ENCODE measurements around the gene HOXD3.

HOXD3 gene

GRCh38 chr2:176154576-176155252, 2.4 kb upstream of the HOXD3 start:
- no peak for TF ChIP-seq POLR2AphosphoS5 (IDR thresholded peaks at IDR 0.05; ENCODE audit: borderline replicate concordance, low read depth, low read length)
- no peak for TF ChIP-seq EZH2 (IDR thresholded peaks at IDR 0.05)
- TF ChIP-seq FOXP2 (optimal IDR thresholded peaks at IDR 0.05; ENCODE audit: control extremely low read depth, extremely low read length, insufficient read depth) = no peak
- H3K9me3 ChIP-seq (ENCODE audit: low read depth, low read length) = no peaks in the 10 kb centered on the region
- no peak overlapping the region for H3K9ac ChIP-seq (ENCODE audit: insufficient read length)
- H3K36me3 ChIP-seq (ENCODE audit: insufficient read depth, low read length) = peaks cover 12% of the 10 kb centered on the region; the same call in 1 of the 2 replicates
- no peak for DNase-seq (ENCODE audit: low read depth, low spot score)
- H3K27ac ChIP-seq = peak overlapping the region; percentile 31; the same call in 1 of the 2 replicates
- H3K4me3 ChIP-seq = no peak overlapping the region

DNA sequence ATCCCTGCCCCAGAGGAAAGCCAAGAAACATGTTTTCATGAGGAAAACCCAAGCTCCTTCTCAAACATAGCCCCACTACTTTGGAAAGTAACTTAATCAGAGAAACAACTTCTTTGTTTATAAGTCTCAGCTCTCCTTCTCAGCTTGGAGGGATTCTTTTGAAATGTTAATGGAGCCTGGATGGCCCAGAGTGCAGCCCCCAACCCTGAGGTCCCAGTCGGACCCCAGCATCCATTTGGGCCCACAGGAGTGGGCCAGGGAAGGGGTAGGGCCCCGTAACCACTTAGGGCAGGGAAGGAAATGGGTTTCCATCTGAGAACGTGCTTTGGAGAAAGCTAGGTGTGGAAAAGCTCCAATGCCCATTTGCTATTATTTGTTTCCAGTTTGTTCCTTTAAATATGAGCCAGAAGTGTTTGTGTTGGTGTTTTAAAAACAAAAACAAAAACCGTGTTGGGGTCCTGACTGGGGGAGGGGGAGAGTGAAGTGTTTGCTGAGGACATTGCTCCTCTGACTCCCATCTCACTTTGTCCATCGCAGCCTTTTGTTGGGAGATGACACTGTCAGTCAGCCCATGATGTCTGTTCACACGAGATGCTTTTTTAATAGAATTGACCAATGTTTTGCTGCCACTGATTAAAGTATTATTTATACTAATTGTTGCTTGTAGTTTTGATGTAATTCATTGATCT, 1.6 kb upstream of the HOXD3 start:
- Histone ChIP-seq H3K9ac (ENCODE audit: insufficient read length) (no peak overlapping the region), H3K27ac (peak overlapping the region; percentile 31; the same call in 1 of the 2 replicates), H3K9me3 (ENCODE audit: low read depth, low read length) (no peaks in the 10 kb centered on the region), H3K4me3 (no peak overlapping the region), H3K36me3 (ENCODE audit: insufficient read depth, low read length) (peaks cover 12% of the 10 kb centered on the region; the same call in 1 of the 2 replicates)
- no peak for DNase-seq (ENCODE audit: low read depth, low spot score)
- no peak for TF ChIP-seq EZH2 (IDR thresholded peaks at IDR 0.05)
- TF ChIP-seq FOXP2 (optimal IDR thresholded peaks at IDR 0.05; ENCODE audit: control extremely low read depth, extremely low read length, insufficient read depth) = no peak
- TF ChIP-seq POLR2AphosphoS5 (IDR thresholded peaks at IDR 0.05; ENCODE audit: borderline replicate concordance, low read depth, low read length) = no peak

DNA sequence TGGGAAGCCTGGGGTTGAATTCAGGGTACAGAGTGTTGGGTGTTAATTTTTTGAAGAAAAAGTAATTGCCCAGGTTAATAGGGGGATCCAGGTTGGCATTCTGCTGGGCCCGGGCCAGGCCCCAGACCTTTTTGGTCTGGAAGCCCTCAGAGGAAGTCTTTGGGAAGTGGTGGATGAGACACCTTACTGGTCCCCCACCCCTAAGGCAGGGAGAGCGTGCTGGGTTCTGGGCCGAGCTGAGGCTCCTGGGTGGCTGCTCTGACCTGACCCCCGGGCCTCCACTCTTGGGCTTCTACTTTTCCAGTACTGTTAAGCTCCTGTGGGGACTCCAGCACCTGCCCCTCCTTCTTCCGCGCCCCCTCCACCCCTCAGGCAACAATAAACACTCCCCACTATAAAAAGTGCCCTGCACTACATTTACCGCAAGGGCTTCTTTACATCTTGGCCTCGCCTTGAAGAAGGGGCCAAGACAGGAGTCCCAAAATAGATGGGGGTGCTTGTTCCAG, 753 bp upstream of the HOXD3 start:
- no peak overlapping the region for H3K4me3 ChIP-seq
- H3K9me3 ChIP-seq (ENCODE audit: low read depth, low read length) = no peaks in the 10 kb centered on the region
- TF ChIP-seq FOXP2 (optimal IDR thresholded peaks at IDR 0.05; ENCODE audit: control extremely low read depth, extremely low read length, insufficient read depth) (no peak), POLR2AphosphoS5 (IDR thresholded peaks at IDR 0.05; ENCODE audit: borderline replicate concordance, low read depth, low read length) (no peak), EZH2 (IDR thresholded peaks at IDR 0.05) (no peak)
- no peak overlapping the region for H3K27ac ChIP-seq
- peaks cover 12% of the 10 kb centered on the region; the same call in 1 of the 2 replicates for H3K36me3 ChIP-seq (ENCODE audit: insufficient read depth, low read length)
- H3K9ac ChIP-seq (ENCODE audit: insufficient read length) = no peak overlapping the region
- DNase-seq (ENCODE audit: low read depth, low spot score) = no peak

DNA sequence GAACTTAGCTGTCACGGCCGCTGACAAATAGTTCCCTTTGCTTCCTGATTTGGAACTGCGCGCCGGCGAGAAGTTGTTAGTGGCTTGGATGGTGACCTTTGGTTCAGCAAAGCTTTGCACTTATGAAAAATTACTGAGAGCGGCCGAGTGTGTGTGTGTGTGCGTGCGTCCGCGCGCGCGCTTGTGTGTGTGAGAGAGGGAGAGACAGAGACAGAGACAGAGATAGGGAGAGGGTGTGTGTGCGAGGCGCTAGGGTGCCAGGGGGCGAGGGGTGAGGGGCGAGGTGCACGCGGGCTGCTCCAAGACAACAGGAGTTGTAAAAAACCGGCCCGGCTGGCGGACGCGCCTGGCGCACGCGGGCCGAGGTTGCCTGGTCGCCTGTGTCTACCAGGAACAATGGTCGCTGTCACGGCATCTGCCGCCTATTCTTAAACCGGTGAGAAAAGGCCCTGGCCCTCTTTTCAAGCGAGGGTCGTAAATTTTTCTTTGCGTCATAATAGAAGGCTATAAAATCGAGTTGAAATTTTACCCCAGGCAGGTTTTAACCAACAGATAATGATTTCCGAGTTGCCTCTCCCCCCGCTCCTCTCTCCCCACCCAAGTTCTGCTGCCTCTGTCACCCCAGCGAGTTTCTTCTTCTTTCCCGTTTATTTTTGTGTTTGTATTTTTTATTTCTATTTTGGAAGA, 535 bp downstream of the HOXD3 start:
- Histone ChIP-seq H3K9ac (ENCODE audit: insufficient read length) (peak overlapping the region; percentile 79), H3K36me3 (ENCODE audit: insufficient read depth, low read length) (peaks cover 9% of the 10 kb centered on the region; the same call in 1 of the 2 replicates)
- DNase-seq (ENCODE audit: low read depth, low spot score) = no peak

GRCh38 chr2:176158186-176158591, 1.1 kb downstream of the HOXD3 start:
- no peak for TF ChIP-seq EZH2 (IDR thresholded peaks at IDR 0.05)
- no peak for TF ChIP-seq FOXP2 (optimal IDR thresholded peaks at IDR 0.05; ENCODE audit: control extremely low read depth, extremely low read length, insufficient read depth)
- TF ChIP-seq POLR2AphosphoS5 (IDR thresholded peaks at IDR 0.05; ENCODE audit: borderline replicate concordance, low read depth, low read length) = no peak
- no peak for DNase-seq (ENCODE audit: low read depth, low spot score)
- H3K4me3 ChIP-seq = peak overlapping the region; percentile 82
- peak overlapping the region; percentile 64; the same call in 1 of the 2 replicates for H3K27ac ChIP-seq
- H3K36me3 ChIP-seq (ENCODE audit: insufficient read depth, low read length) = peaks cover 7% of the 10 kb centered on the region; the same call in 1 of the 2 replicates
- no peaks in the 10 kb centered on the region for H3K9me3 ChIP-seq (ENCODE audit: low read depth, low read length)
- H3K9ac ChIP-seq (ENCODE audit: insufficient read length) = peak overlapping the region; percentile 79

More for the DNA sequence above, 535 bp downstream of the HOXD3 start:
- H3K9me3 ChIP-seq (ENCODE audit: low read depth, low read length) = no peaks in the 10 kb centered on the region
- TF ChIP-seq POLR2AphosphoS5 (IDR thresholded peaks at IDR 0.05; ENCODE audit: borderline replicate concordance, low read depth, low read length) (peak; percentile 36; the same call in 1 of the 2 replicates), EZH2 (IDR thresholded peaks at IDR 0.05) (no peak), FOXP2 (optimal IDR thresholded peaks at IDR 0.05; ENCODE audit: control extremely low read depth, extremely low read length, insufficient read depth) (no peak)
- H3K27ac ChIP-seq = peak overlapping the region; percentile 64; the same call in 1 of the 2 replicates
- peak overlapping the region; percentile 82 for H3K4me3 ChIP-seq

DNA sequence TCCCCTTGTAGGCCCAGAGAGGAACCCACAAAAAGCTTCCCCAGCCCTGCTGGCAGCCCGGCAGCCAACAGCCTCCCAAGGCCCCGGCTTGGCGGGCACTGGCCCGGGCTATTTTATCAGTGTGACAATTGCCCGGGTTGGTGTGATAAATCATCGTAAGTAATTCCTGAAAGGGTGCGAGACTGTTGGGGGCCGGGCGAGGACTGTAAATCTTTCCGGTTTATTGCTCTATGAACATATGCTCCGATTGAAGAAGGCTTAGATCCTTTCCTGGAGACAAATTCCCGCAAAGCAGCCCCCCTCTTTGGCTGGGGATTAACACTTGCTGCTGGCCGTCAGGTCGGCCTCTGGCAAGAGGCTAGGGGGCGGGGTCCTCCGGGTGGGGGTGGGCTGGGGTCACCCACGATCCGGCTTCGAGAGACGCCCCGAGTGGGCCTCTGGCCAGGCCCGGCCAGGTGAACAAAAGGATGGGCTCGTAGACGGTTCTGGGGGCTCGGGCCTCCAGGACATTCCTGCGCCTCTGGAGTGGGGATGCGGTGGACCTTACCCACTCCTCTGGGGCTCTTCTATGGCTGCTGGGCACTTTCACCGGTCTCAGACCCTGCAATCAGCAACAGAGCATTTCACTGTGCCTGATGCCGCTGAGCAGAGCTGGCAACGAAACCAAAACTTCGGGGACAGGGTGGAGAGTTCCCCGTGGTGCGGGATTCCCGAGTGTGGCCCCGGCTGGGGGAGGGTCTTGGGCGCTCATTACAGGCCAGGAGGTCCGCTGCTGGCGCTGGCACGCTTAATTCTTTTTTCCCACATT, 2.0 kb downstream of the HOXD3 start:
- no peak for DNase-seq (ENCODE audit: low read depth, low spot score)
- TF ChIP-seq EZH2 (IDR thresholded peaks at IDR 0.05) = no peak
- H3K4me3 ChIP-seq = no peak overlapping the region
- H3K9me3 ChIP-seq (ENCODE audit: low read depth, low read length) = no peaks in the 10 kb centered on the region
- H3K27ac ChIP-seq = no peak overlapping the region
- H3K9ac ChIP-seq (ENCODE audit: insufficient read length) = no peak overlapping the region
- H3K36me3 ChIP-seq (ENCODE audit: insufficient read depth, low read length) = peaks cover 9% of the 10 kb centered on the region; the same call in 1 of the 2 replicates

GRCh38 chr2:176159663-176160250, 2.6 kb downstream of the HOXD3 start:
- peaks cover 8% of the 10 kb centered on the region; the same call in 1 of the 2 replicates for H3K36me3 ChIP-seq (ENCODE audit: insufficient read depth, low read length)
- no peak overlapping the region for H3K27ac ChIP-seq
- H3K9ac ChIP-seq (ENCODE audit: insufficient read length) = no peak overlapping the region
- no peak overlapping the region for H3K4me3 ChIP-seq
- TF ChIP-seq POLR2AphosphoS5 (IDR thresholded peaks at IDR 0.05; ENCODE audit: borderline replicate concordance, low read depth, low read length) (no peak), EZH2 (IDR thresholded peaks at IDR 0.05) (no peak), FOXP2 (optimal IDR thresholded peaks at IDR 0.05; ENCODE audit: control extremely low read depth, extremely low read length, insufficient read depth) (no peak)
- no peak for DNase-seq (ENCODE audit: low read depth, low spot score)
- H3K9me3 ChIP-seq (ENCODE audit: low read depth, low read length) = no peaks in the 10 kb centered on the region
